ENCODE results near the gene OR2M3.

The OR2M3 gene

GRCh38 chr1:248196965-248197364 lies at the start of gene OR2M3:
Gene OR2M3 (plus strand): TSS chr1:248197265. CDS start chr1:248203068, 5,803 bp downstream.
- Histone ChIP-seq H3K36me3 (no peaks in the 10 kb centered on the region), H3K27me3 (no peaks in the 10 kb centered on the region), H3K4me3 (no peak within 1 kb of the TSS), H3K27ac (no peak within 1 kb of the TSS), H3K4me1 (no peaks in the 10 kb centered on the region), H3K9ac (no peak within 1 kb of the TSS), H4K20me1 (no peaks in the 10 kb centered on the region), H3K9me3 (replicated peaks in 1 of 11) (peaks cover 15 to 27% (median 20%) of the 10 kb centered on the region in 11 experiments), H3K4me2 (no peak within 1 kb of the TSS)
- no peak for TF ChIP-seq Cebpa-rat (IDR thresholded peaks at IDR 0.05)

GRCh38 chr1:248152056-248152827 lies 44.8 kb upstream of the OR2M3 start:
- peaks cover 0 to 4% (median 0%) of the 10 kb centered on the region in 10 experiments; a peak in 3 of 20 replicates for H3K4me1 ChIP-seq
- H3K9ac ChIP-seq: no peak overlapping the region
- H3K4me3 ChIP-seq: no peak overlapping the region
- peaks cover 0 to 8% (median 0%) of the 10 kb centered on the region in 11 experiments; a peak in 2 of 22 replicates for H3K9me3 ChIP-seq (replicated peaks in 1 of 11)
- no peak overlapping the region for H3K27ac ChIP-seq
- H3K4me2 ChIP-seq: no peak overlapping the region
- no peak for TF ChIP-seq Cebpa-rat (IDR thresholded peaks at IDR 0.05)
- H3K27me3 ChIP-seq: no peaks in the 10 kb centered on the region
- H3K36me3 ChIP-seq: no peaks in the 10 kb centered on the region
- H4K20me1 ChIP-seq: no peaks in the 10 kb centered on the region

- H3K4me2 ChIP-seq: no peak overlapping the region
- no peaks in the 10 kb centered on the region for H3K27me3 ChIP-seq
- TF ChIP-seq Cebpa-rat (IDR thresholded peaks at IDR 0.05): no peak
- no peaks in the 10 kb centered on the region for H3K36me3 ChIP-seq
- no peaks in the 10 kb centered on the region for H4K20me1 ChIP-seq
- no peak overlapping the region for H3K9ac ChIP-seq
- H3K9me3 ChIP-seq (replicated peaks in 1 of 11): no peaks in the 10 kb centered on the region
- no peak overlapping the region for H3K27ac ChIP-seq
- peaks cover 0 to 4% (median 0%) of the 10 kb centered on the region in 10 experiments; a peak in 3 of 20 replicates for H3K4me1 ChIP-seq
- no peak overlapping the region for H3K4me3 ChIP-seq
Observed at GRCh38 chr1:248155927-248156326, 41.1 kb upstream of the OR2M3 start.

GRCh38 chr1:248158758-248159157 lies 38.3 kb upstream of the OR2M3 start:
- TF ChIP-seq Cebpa-rat (IDR thresholded peaks at IDR 0.05): no peak
- Histone ChIP-seq H3K27me3 (no peaks in the 10 kb centered on the region), H3K4me2 (no peak overlapping the region), H3K9me3 (replicated peaks in 1 of 11) (no peaks in the 10 kb centered on the region), H4K20me1 (no peaks in the 10 kb centered on the region), H3K27ac (no peak overlapping the region), H3K4me1 (no peaks in the 10 kb centered on the region), H3K36me3 (no peaks in the 10 kb centered on the region), H3K4me3 (no peak overlapping the region), H3K9ac (no peak overlapping the region)

GRCh38 chr1:248164031-248164430 lies 33.0 kb upstream of the OR2M3 start:
- no peaks in the 10 kb centered on the region for H3K27me3 ChIP-seq
- H4K20me1 ChIP-seq: no peaks in the 10 kb centered on the region
- H3K4me2 ChIP-seq: no peak overlapping the region
- H3K27ac ChIP-seq: no peak overlapping the region
- no peak for TF ChIP-seq Cebpa-rat (IDR thresholded peaks at IDR 0.05)
- no peak overlapping the region for H3K4me3 ChIP-seq
- no peak overlapping the region for H3K9ac ChIP-seq
- peaks cover 0 to 9% (median 0%) of the 10 kb centered on the region in 11 experiments; a peak in 2 of 22 replicates for H3K9me3 ChIP-seq (replicated peaks in 1 of 11)
- no peaks in the 10 kb centered on the region for H3K36me3 ChIP-seq
- no peaks in the 10 kb centered on the region for H3K4me1 ChIP-seq

GRCh38 chr1:248165186-248165585 lies 31.9 kb upstream of the OR2M3 start:
- H3K9ac ChIP-seq: no peak overlapping the region
- H3K4me3 ChIP-seq: no peak overlapping the region
- H3K4me1 ChIP-seq: no peaks in the 10 kb centered on the region
- peaks cover 0 to 9% (median 0%) of the 10 kb centered on the region in 11 experiments; a peak in 2 of 22 replicates for H3K9me3 ChIP-seq (replicated peaks in 1 of 11)
- no peak overlapping the region for H3K27ac ChIP-seq
- no peaks in the 10 kb centered on the region for H3K36me3 ChIP-seq
- H3K27me3 ChIP-seq: no peaks in the 10 kb centered on the region
- H4K20me1 ChIP-seq: no peaks in the 10 kb centered on the region
- no peak for TF ChIP-seq Cebpa-rat (IDR thresholded peaks at IDR 0.05)
- no peak overlapping the region for H3K4me2 ChIP-seq

- Histone ChIP-seq H3K4me1 (no peaks in the 10 kb centered on the region), H3K4me2 (no peak within 1 kb of the TSS), H3K36me3 (no peaks in the 10 kb centered on the region), H3K9ac (no peak within 1 kb of the TSS), H3K9me3 (replicated peaks in 1 of 11) (no peaks in the 10 kb centered on the region), H3K27ac (no peak within 1 kb of the TSS), H3K4me3 (no peak within 1 kb of the TSS), H4K20me1 (no peaks in the 10 kb centered on the region), H3K27me3 (no peaks in the 10 kb centered on the region)
- no peak for TF ChIP-seq Cebpa-rat (IDR thresholded peaks at IDR 0.05)
Observed at GRCh38 chr1:248174521-248174920, 22.5 kb upstream of the OR2M3 start, which contains the start of gene OR2M2. Gene OR2M2 (plus strand): TSS chr1:248174821. CDS start chr1:248179986, 5,165 bp downstream.

- no peak for TF ChIP-seq Cebpa-rat (IDR thresholded peaks at IDR 0.05)
Observed at GRCh38 chr1:248183996-248184395, 13.1 kb upstream of the OR2M3 start.

GRCh38 chr1:248187363-248187762 lies 9.7 kb upstream of the OR2M3 start:
- Histone ChIP-seq H3K4me1 (no peaks in the 10 kb centered on the region), H3K36me3 (no peaks in the 10 kb centered on the region), H3K4me2 (no peak overlapping the region), H3K27ac (no peak overlapping the region), H3K9me3 (replicated peaks in 1 of 11) (peaks cover 0 to 3% (median 0%) of the 10 kb centered on the region in 11 experiments; a peak in 1 of 22 replicates), H3K9ac (no peak overlapping the region), H4K20me1 (no peaks in the 10 kb centered on the region), H3K27me3 (no peaks in the 10 kb centered on the region), H3K4me3 (no peak overlapping the region)
- TF ChIP-seq Cebpa-rat (IDR thresholded peaks at IDR 0.05): no peak

More at GRCh38 chr1:248183996-248184395, 13.1 kb upstream of the OR2M3 start:
- Histone ChIP-seq H3K36me3 (no peaks in the 10 kb centered on the region), H4K20me1 (no peaks in the 10 kb centered on the region), H3K4me3 (no peak overlapping the region), H3K9ac (no peak overlapping the region), H3K4me2 (no peak overlapping the region), H3K27me3 (no peaks in the 10 kb centered on the region), H3K9me3 (replicated peaks in 1 of 11) (no peaks in the 10 kb centered on the region; a peak in 1 of 22 replicates), H3K4me1 (no peaks in the 10 kb centered on the region), H3K27ac (no peak overlapping the region)

GRCh38 chr1:248189026-248189425 lies 8.0 kb upstream of the OR2M3 start:
- Histone ChIP-seq H3K36me3 (no peaks in the 10 kb centered on the region), H4K20me1 (no peaks in the 10 kb centered on the region), H3K4me2 (no peak overlapping the region), H3K9me3 (replicated peaks in 1 of 11) (peaks cover 12 to 20% (median 15%) of the 10 kb centered on the region in 11 experiments; a peak in 20 of 22 replicates), H3K27me3 (no peaks in the 10 kb centered on the region), H3K27ac (no peak overlapping the region), H3K4me1 (no peaks in the 10 kb centered on the region), H3K9ac (no peak overlapping the region), H3K4me3 (no peak overlapping the region)
- no peak for TF ChIP-seq Cebpa-rat (IDR thresholded peaks at IDR 0.05)
